Muscle of leg (tissue), 11 donors: ENCODE data around the gene NCAPG2. TPM values are rescaled to one million over a fixed set of nuclear protein-coding genes. Genes with fewer than 3 reads are reported as not detected.

ENCODE experiments used
- DNase-seq: peaks from one replicate; pipeline ENCODE4 v3.0.0; 2013
- H3K27ac ChIP-seq: one replicate; pipeline ENCODE4 v1.5.1; 2013; ENCODE audit warnings: mild to moderate bottlenecking, low read length, control low read depth
- H3K27me3 ChIP-seq: one replicate; pipeline ENCODE4 v1.6.1; 2013; ENCODE audit warnings: low read length; ENCODE audit not compliant: control insufficient read depth, insufficient read depth
- H3K36me3 ChIP-seq: one replicate; pipeline ENCODE4 v1.6.1; 2013; ENCODE audit warnings: low read length; ENCODE audit not compliant: control insufficient read depth, insufficient read depth
- H3K4me1 ChIP-seq: one replicate; pipeline ENCODE4 v1.6.1; 2013; ENCODE audit warnings: low read length; ENCODE audit not compliant: control insufficient read depth, insufficient read depth
- H3K4me3 ChIP-seq: one replicate; pipeline ENCODE4 v1.5.1; 2013; ENCODE audit warnings: low read length, control low read depth
- H3K9me3 ChIP-seq: replicated peaks from 2 replicates; pipeline ENCODE4 v1.6.1; 2013; ENCODE audit warnings: low read depth, low read length; ENCODE audit not compliant: control insufficient read depth
- WGBS: methylation state at CpG from one replicate; pipeline ENCODE4 v1.1.5; 2013; ENCODE audit warnings: missing lambda C conversion rate; ENCODE audit not compliant: insufficient coverage; 5-methylcytosine and 5-hydroxymethylcytosine counted together
- polyA plus RNA-seq, 8 donors: library from polyadenylated mRNA; unstranded; fragments of 120-200 nt; gene quantifications; one replicate each; pipeline versions ENCODE4 v1.2.1 to v1.2.3, GENCODE V29; 2013; ENCODE audit warnings: inconsistent platforms in 1 of 8, low replicate concordance in 1 of 8; ENCODE audit not compliant: insufficient read length in 8 of 8, insufficient read depth in 1 of 8
- total RNA-seq: library from RNA; stranded (reverse); fragments of 120-200 nt; gene quantifications from one replicate; pipeline ENCODE4 v1.2.4, GENCODE V29; 2013

NCAPG2 gene
- total and polyA plus RNA-seq, 9 donors = 10.2 to 20.9 (median 15.3) TPM

DNA sequence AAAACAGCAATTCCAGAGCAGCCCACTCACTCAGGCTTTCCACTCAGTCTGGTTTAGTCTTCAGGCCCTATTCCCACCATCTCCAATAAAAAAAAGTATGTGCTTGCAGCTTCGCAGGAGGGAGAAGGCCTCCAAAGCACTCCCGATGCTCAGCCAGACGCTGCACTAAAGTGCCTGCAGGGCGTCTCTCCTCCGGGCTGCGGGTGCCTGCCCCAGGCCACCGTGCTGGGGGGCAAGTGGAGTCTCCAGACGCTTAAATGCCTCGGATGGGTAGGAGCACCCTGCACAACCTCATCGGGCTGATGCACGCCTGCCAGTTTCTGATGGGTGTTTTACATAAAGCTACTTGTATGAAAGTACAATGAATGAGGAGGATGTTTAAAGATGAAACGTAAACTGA is 31.3 kb upstream of the NCAPG2 start:
- 86% methylated on average over 10 of the region's 12 CpGs for WGBS
- Histone ChIP-seq H3K27ac (no peak overlapping the region), H3K9me3 (no peaks in the 10 kb centered on the region), H3K4me1 (no peaks in the 10 kb centered on the region), H3K36me3 (peaks cover 56% of the 10 kb centered on the region), H3K4me3 (no peak overlapping the region), H3K27me3 (no peaks in the 10 kb centered on the region)
- DNase-seq = no peak

DNA sequence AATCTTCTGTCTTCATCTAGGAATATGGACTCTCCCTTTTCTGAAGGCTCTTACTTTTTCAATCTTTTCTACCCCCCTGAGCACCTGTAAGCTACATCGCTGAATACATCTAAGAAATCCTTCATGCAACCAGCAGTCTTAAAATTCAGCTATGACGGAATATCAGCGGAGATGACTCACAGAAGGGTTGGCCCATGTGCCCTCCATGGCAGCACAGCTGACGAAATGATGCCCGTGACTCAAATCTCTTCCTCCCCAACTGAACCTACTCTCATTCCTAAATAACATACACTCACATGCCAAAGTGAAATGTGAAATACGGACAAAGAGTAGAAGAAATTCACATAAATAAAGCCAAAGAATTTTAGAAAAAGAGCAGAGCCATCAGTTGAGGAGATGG is 30.3 kb upstream of the NCAPG2 start:
- H3K27me3 ChIP-seq = no peaks in the 10 kb centered on the region
- no peak for DNase-seq
- no peak overlapping the region for H3K4me3 ChIP-seq
- no peaks in the 10 kb centered on the region for H3K4me1 ChIP-seq
- H3K36me3 ChIP-seq = peaks cover 45% of the 10 kb centered on the region
- H3K9me3 ChIP-seq = no peaks in the 10 kb centered on the region
- 80% methylated on average over 3 of the region's 6 CpGs for WGBS
- H3K27ac ChIP-seq = no peak overlapping the region

DNA sequence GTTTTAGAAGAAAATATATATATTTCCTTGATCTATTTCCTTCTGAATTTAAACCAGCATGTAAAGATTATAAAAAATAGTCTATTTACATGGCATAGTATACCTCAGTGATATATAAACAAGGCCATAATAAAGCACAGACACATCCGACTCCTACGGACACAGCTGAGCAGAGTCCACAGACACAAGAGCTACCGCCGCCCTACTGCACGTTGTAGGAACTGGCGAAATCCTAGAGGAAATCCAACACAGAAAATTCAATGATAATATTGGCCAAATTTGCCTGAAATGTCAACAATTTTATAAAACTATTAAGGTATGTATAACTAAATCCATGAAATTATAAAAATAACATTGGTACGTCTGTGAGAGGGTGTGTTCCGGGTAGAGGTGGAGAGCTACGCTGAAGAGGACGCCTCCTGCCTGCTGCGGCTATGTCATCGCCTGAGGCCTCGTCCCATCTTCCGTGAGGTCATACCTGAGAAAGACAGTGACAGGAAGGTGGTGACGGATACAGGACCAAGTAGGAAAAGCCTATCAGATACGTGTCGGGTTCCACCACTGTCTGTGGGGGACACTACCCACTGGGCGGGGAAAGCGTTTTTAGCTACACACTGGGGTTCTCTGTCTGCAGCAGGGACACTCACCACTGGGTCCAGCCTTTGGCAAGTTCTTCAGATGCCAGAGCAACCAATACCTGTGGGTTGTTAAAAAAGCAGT is 29.3 kb upstream of the NCAPG2 start:
- H3K36me3 ChIP-seq = peaks cover 39% of the 10 kb centered on the region
- no peak for DNase-seq
- no peaks in the 10 kb centered on the region for H3K27me3 ChIP-seq
- no peak overlapping the region for H3K27ac ChIP-seq
- H3K4me1 ChIP-seq = no peaks in the 10 kb centered on the region
- no peak overlapping the region for H3K4me3 ChIP-seq
- 98% methylated on average over 15 of the region's 19 CpGs for WGBS
- no peaks in the 10 kb centered on the region for H3K9me3 ChIP-seq

DNA sequence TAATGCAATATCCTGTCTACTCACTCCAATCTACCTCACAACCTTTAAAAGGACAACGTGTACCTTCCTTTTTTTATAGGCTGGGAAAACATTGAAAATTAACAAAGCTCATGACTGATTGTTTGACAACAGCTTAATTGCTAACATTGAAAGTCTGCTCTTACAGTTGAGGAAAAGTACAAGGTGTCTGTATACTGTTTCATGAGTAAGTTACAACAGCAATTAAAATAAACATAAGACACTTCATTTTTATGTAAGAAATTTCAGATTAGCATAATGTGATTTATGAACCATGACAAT is 28.6 kb upstream of the NCAPG2 start:
- no peak for DNase-seq
- H3K36me3 ChIP-seq = peaks cover 33% of the 10 kb centered on the region
- no peaks in the 10 kb centered on the region for H3K9me3 ChIP-seq
- no peaks in the 10 kb centered on the region for H3K27me3 ChIP-seq
- no peak overlapping the region for H3K4me3 ChIP-seq
- no peak overlapping the region for H3K27ac ChIP-seq
- no peaks in the 10 kb centered on the region for H3K4me1 ChIP-seq
- no CpG with 5 or more reads among the region's 1 CpG for WGBS

DNA sequence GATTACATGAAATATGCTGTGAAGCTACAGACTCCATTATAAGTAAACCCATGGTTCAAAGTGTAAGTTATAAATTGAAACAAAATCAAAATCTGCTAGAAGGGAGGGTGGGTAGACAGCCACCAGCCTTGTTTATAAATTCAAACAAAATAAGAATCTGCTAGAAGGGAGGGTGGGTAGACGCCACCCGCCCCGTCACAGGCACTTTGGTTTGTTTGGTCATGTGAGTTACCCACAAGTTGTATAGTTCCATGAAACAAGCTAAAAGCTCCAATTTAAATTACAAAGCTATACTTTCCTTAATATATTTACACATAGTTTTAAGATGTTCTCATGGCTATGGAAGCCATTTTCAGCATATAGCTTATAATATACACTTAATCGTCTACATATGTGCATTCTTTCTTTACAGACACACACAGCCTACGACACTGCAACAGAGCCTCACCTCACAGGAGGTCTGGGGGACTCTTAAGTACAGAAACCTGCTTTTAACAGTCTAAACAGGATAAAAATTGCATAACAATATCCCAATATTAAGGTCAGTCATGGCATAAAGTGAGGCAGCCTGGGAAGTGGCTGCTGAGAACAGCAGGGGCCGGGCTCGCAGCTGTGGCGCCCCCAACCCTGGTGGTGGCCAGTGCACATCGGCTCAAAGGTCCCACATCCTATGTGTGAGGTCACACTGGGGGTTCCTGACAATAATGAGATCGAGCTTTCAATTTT is 28.1 kb upstream of the NCAPG2 start:
- no peak overlapping the region for H3K27ac ChIP-seq
- no peaks in the 10 kb centered on the region for H3K27me3 ChIP-seq
- no peak overlapping the region for H3K4me3 ChIP-seq
- no peak for DNase-seq
- peaks cover 28% of the 10 kb centered on the region for H3K36me3 ChIP-seq
- no peaks in the 10 kb centered on the region for H3K4me1 ChIP-seq
- WGBS = 60% methylated on average over 5 of the region's 10 CpGs
- no peaks in the 10 kb centered on the region for H3K9me3 ChIP-seq

DNA sequence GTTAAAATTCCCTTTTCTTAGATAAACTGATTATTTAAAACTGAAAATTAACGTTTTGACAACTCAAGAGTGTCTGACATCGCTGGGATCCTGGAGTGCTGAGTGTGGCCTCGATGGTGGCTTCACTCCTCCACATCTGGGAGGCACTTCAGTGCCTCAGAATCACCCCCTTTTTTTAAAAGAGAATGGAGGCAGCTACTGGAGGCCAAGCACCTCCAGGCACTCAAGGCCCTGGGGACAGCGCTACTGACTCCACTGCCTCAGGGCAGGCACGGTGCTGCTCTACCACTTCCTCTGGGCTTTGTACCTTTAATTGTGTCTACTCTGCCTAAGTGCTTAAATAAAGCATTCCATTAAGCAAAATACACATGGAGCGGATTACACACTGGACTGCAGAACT is 27.2 kb upstream of the NCAPG2 start:
- Histone ChIP-seq H3K4me1 (peaks cover under 1% of the 10 kb centered on the region), H3K36me3 (peaks cover 21% of the 10 kb centered on the region), H3K4me3 (no peak overlapping the region), H3K27me3 (no peaks in the 10 kb centered on the region), H3K9me3 (no peaks in the 10 kb centered on the region), H3K27ac (no peak overlapping the region)
- no peak for DNase-seq
- 67% methylated on average over 4 of the region's 6 CpGs for WGBS

DNA sequence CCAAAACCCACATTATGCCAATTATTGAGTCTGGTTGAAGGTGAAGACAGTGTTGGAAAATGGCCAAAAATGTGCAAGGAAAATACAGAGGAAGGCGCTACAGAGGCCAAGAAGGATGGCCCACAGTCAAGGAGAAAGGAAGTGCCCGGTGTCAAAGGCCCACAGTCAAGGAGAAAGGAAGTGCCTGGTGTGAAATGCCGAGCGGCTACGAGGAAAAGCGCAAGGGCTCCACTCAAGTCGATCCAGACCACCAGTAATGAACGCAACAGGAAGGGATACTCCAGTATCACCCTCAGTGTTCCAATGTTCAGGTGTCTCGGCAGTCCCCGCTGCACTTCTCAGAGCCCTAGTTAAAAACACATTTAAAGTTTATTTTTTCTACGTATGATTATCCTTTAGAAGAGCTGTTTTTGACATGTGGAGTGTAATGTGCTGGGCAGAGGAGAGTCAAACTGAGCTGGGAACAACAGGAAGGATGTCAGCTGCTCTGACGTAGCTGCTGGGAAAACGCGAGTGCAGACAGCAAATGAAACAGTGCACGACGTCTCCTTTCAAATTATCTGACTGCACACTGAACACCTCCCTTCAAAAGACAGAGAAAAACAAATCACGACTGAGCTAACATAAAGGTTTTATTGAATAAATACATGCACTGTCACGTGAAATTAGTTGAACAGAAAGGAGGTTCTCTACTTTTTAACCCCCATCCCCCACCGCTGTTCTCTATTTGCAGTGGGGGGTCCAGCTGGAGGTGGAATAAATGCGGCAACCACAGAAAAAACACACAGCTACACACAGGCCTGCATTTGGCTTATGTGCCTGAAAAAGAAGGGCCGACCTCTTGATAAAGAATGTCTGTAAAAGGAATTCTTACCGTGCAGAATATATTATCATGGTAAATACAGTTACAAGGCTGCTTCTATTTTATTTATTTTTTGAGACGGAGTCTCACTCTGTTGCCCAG is 26.1 kb upstream of the NCAPG2 start:
- peaks cover 6% of the 10 kb centered on the region for H3K4me1 ChIP-seq
- H3K9me3 ChIP-seq = no peaks in the 10 kb centered on the region
- H3K36me3 ChIP-seq = peaks cover 18% of the 10 kb centered on the region
- H3K27me3 ChIP-seq = no peaks in the 10 kb centered on the region
- WGBS = 65% methylated on average over 10 of the region's 23 CpGs
- H3K27ac ChIP-seq = no peak overlapping the region
- H3K4me3 ChIP-seq = no peak overlapping the region
- peak; percentile 30 for DNase-seq

DNA sequence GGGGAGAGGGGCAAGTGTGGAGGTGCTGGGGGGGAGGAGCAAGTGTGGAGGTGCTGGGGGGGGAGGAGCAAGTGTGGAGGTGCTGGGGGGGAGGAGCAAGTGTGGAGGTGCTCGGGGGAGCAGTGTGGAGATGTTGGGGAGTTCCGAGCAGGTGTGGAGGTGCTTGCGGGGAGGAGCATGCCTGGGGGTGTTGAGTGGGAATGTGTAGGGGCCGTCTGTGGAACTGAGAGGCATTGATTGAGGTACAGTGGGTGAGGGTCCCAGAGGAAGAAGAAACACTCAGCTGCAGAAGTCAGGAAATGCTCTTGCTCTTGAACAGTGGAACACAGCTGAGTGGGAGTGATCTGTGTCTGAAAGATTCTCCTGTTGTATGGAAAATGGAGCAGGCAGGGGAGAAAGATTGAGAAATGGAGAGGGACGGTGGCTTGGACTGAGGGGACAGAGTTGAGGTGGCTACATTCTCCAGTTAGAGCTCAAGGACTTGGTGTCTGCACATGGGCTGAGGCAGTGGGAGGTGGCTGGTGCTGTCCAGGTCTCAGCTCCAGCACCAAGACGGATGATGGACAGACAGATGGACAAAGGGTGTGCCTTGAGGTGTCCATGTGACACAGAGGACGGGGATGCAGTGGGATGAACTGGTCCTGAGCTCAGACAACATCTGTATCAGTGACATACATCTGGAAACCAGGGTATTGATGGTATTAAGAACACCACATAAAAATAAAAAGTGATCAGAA is 25.2 kb upstream of the NCAPG2 start:
- H3K27me3 ChIP-seq = no peaks in the 10 kb centered on the region
- no peaks in the 10 kb centered on the region for H3K9me3 ChIP-seq
- no peak overlapping the region for H3K4me3 ChIP-seq
- 79% methylated on average over 4 of the region's 7 CpGs for WGBS
- H3K27ac ChIP-seq = no peak overlapping the region
- peaks cover 6% of the 10 kb centered on the region for H3K4me1 ChIP-seq
- DNase-seq = no peak
- H3K36me3 ChIP-seq = peaks cover 16% of the 10 kb centered on the region

DNA sequence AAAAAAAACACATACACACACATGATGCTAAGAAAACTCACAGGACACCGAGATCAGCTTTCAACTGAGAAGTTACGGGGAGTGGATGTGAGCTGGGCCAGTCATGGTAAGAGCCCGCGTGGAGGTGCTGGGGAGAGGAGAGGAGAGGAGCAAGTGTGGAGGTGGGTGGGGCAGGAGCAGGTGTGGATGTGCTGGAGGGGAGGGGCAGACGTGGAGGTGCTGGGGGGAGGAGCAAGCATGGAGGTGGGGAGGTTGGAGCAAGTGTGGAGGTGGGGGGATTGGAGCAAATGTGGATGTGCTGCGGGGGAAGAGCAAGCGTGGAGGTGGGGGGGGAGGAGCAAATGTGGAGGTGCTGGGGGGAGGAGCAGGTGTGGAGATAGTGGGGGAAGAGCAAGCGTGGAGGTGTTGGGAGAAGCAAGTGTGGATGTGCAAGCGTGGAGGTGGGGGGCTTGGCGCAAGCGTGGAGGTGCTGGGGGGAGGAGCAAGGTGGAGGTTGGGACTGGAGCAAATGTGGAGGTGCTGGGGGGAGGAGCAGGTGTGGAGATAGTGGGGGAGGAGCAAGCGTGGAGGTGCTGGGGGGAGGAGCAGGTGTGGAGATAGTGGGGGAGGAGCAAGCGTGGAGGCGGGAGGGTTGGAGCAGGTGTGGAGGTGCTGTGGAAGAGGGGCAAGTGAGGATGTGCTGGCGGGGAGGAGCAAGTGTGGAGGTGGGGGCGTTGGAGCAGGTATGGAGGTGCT is 24.5 kb upstream of the NCAPG2 start:
- H3K36me3 ChIP-seq = peaks cover 12% of the 10 kb centered on the region
- H3K4me3 ChIP-seq = no peak overlapping the region
- no peak for DNase-seq
- no peaks in the 10 kb centered on the region for H3K9me3 ChIP-seq
- peaks cover 6% of the 10 kb centered on the region for H3K4me1 ChIP-seq
- 87% methylated on average over 14 of the region's 16 CpGs for WGBS
- no peak overlapping the region for H3K27ac ChIP-seq
- no peaks in the 10 kb centered on the region for H3K27me3 ChIP-seq
